Endothelial cell of umbilical vein (primary cell): ENCODE results near the gene TSEN54. TPM values are rescaled to one million over a fixed set of nuclear protein-coding genes. Genes with fewer than 3 reads are reported as not detected.
A peak's percentile ranks its signal among the peaks of the same experiment; 100 is the strongest.

Experiments
- BruUV-seq: library from RNA; stranded (reverse); fragments of 400-500 nt; replicated peaks from 2 replicates; lab custom pipeline; 2021; lab: Mats Ljungman, UMichigan
- CTCF ChIA-PET: fragments of 300-600, 350-600 bp; sonication (Branson Sonifier 250); formaldehyde crosslinking; loops from one replicate; lab custom pipeline; 2021; ENCODE audit warnings: antibody characterized with exemption, inconsistent platforms; lab: Charles Lee
- POLR2A ChIA-PET: fragments of 300-600, 350-600 bp; sonication (Branson Sonifier 250); formaldehyde crosslinking; loops from one replicate; lab custom pipeline; 2021; ENCODE audit warnings: antibody characterized with exemption, inconsistent platforms; lab: Charles Lee
- DNase-seq: peaks from one replicate; pipeline ENCODE4 v3.0.0-alpha.2; 2011; ENCODE audit warnings: low read depth, low spot score
- FAIRE-seq: peaks from 2 replicates; lab custom pipeline; 2011; peaks lifted over from hg19 to GRCh38; lab: Jason Lieb, UNC
- H2AFZ ChIP-seq: 2 replicates; pipeline ENCODE4 v1.6.0; 2012; ENCODE audit warnings: low read depth, low read length, control low read depth, inconsistent platforms
- H3K27ac ChIP-seq: 2 replicates; pipeline ENCODE4 v1.5.1; 2011; ENCODE audit warnings: low read depth, mild to moderate bottlenecking, control low read depth, low read length, moderate library complexity; ENCODE audit not compliant: insufficient read depth
- H3K27me3 ChIP-seq, 2 experiments: 2 replicates each; pipeline versions ENCODE4 v1.6.0 to v1.6.1; 2011; ENCODE audit warnings: low read length in 2 of 2, mixed read lengths in 1 of 2; ENCODE audit not compliant: control insufficient read depth in 2 of 2, insufficient read depth in 2 of 2
- H3K36me3 ChIP-seq, 2 experiments: 2 replicates in 1 of 2; 3 replicates in 1 of 2; pipeline ENCODE4 v1.5.1; 2011; ENCODE audit warnings: low read length in 2 of 2, mild to moderate bottlenecking in 1 of 2, moderate library complexity in 1 of 2; ENCODE audit not compliant: control insufficient read depth in 2 of 2, insufficient read depth in 2 of 2; ENCODE audit errors: extremely low read depth in 1 of 2
- H3K4me1 ChIP-seq: 3 replicates; pipeline ENCODE4 v1.5.1; 2011; ENCODE audit warnings: mild to moderate bottlenecking, low read length; ENCODE audit not compliant: control insufficient read depth, insufficient read depth; ENCODE audit errors: extremely low read depth
- H3K4me2 ChIP-seq: 2 replicates; pipeline ENCODE4 v1.6.1; 2011; ENCODE audit warnings: low read length, control low read depth, mixed read lengths; ENCODE audit not compliant: insufficient read depth
- H3K4me3 ChIP-seq, 3 experiments: fragments of 200-600 bp in 1 of 3; sonication (generic), shearing (Covaris generic) in 1 of 3; replicated peaks in 1 of 3; 2 replicates each; pipeline ENCODE4 v1.5.1; 2011 to 2016; ENCODE audit warnings: control low read depth in 3 of 3, low read length in 3 of 3, mild to moderate bottlenecking in 2 of 3, inconsistent platforms in 1 of 3, low read depth in 1 of 3, moderate library complexity in 1 of 3; ENCODE audit not compliant: insufficient read depth in 1 of 3
- H3K79me2 ChIP-seq: 2 replicates; pipeline ENCODE4 v1.6.0; 2012; ENCODE audit warnings: low read length, inconsistent platforms; ENCODE audit not compliant: control insufficient read depth, insufficient read depth
- H3K9ac ChIP-seq: replicated peaks from 2 replicates; pipeline ENCODE3; 2011; ENCODE audit warnings: low read length, control low read depth; ENCODE audit not compliant: insufficient read depth; ENCODE audit errors: extremely low read depth
- H3K9me1 ChIP-seq: replicated peaks from 3 replicates; pipeline ENCODE4 v1.6.0; 2011; ENCODE audit warnings: mild to moderate bottlenecking, low read length; ENCODE audit not compliant: control insufficient read depth, insufficient read depth; ENCODE audit errors: extremely low read depth
- H3K9me3 ChIP-seq: replicated peaks from 2 replicates; pipeline ENCODE4 v1.5.1; 2012; ENCODE audit warnings: low read length, inconsistent platforms; ENCODE audit not compliant: control insufficient read depth, insufficient read depth
- H4K20me1 ChIP-seq: replicated peaks from 2 replicates; pipeline ENCODE3; 2011; ENCODE audit warnings: mild to moderate bottlenecking, low read length; ENCODE audit not compliant: control insufficient read depth, insufficient read depth; ENCODE audit errors: extremely low read depth
- CTCF ChIP-seq, 2 donors: IDR thresholded peaks; 1 replicate in 1 of 2; 2 replicates in 1 of 2; pipeline ENCODE4 v1.5.1; 2011; ENCODE audit warnings: low read length in 2 of 2, mild to moderate bottlenecking in 2 of 2, moderate library complexity in 2 of 2, control low read depth in 1 of 2, inconsistent platforms in 1 of 2, low read depth in 1 of 2; ENCODE audit not compliant: insufficient read depth in 1 of 2; ENCODE audit errors: extremely low read depth in 1 of 2
- EZH2 ChIP-seq: IDR thresholded peaks from 2 replicates; pipeline ENCODE4 v1.6.1; 2012; ENCODE audit warnings: borderline replicate concordance, low read depth, mild to moderate bottlenecking, moderate library complexity, low read length, inconsistent platforms; ENCODE audit not compliant: severe bottlenecking
- FOS ChIP-seq: IDR thresholded peaks from 2 replicates; pipeline ENCODE4 v1.6.1; 2011; ENCODE audit warnings: mild to moderate bottlenecking, low read length, moderate library complexity, borderline replicate concordance; ENCODE audit not compliant: insufficient read depth
- GATA2 ChIP-seq: IDR thresholded peaks from 2 replicates; pipeline ENCODE4 v1.7.0; 2011; ENCODE audit warnings: low read depth, mild to moderate bottlenecking, moderate library complexity, mixed read lengths, low read length; ENCODE audit not compliant: insufficient read length, insufficient read depth
- JUN ChIP-seq: IDR thresholded peaks from 2 replicates; pipeline ENCODE4 v1.6.1; 2011; ENCODE audit warnings: borderline replicate concordance, low read depth; ENCODE audit not compliant: insufficient read length, insufficient read depth
- MYC ChIP-seq: IDR thresholded peaks from one replicate; pipeline ENCODE4 v1.6.1; 2011; ENCODE audit warnings: mild to moderate bottlenecking, low read depth, low read length
- POLR2A ChIP-seq: IDR thresholded peaks from 2 replicates; pipeline ENCODE4 v1.6.1; 2012; ENCODE audit warnings: low read depth, mild to moderate bottlenecking, control low read depth, low read length
- POLR2AphosphoS5 ChIP-seq: IDR thresholded peaks from 2 replicates; pipeline ENCODE4 v1.6.1; 2012; ENCODE audit warnings: low read depth, mild to moderate bottlenecking, control low read depth, low read length, moderate library complexity; ENCODE audit not compliant: insufficient read depth
- dilution Hi-C: fragments of 300-500 bp; cut with MboI; formaldehyde crosslinking; loops from one replicate; pipeline ENCODE4 v1.15.0; 2019; ENCODE audit warnings: low sequenced_read_pairs; ENCODE audit not compliant: extremely low pct_ligation_motif_present
- intact Hi-C: fragments of 100-400 bp; cut with micrococcal nuclease; formaldehyde crosslinking; loops from one replicate; pipeline ENCODE4 v1.10.0; 2022
- polyA plus RNA-seq, 4 experiments: library from polyadenylated mRNA; depleted of rRNA in 3 of 4; stranded (reverse) in 3 of 4; unstranded in 1 of 4; fragments of >200 nt; gene quantifications; 2 replicates each; pipeline versions ENCODE4 v1.2.1 to v1.2.3, GENCODE V29; 2011 to 2012; ENCODE audit warnings: missing spikeins in 1 of 4
- total RNA-seq: library from RNA; stranded (reverse); gene quantifications from 2 replicates; pipeline ENCODE4 v1.2.3, GENCODE V29; 2021
- TF ChIP-seq, protein P1 (sequence below): IDR thresholded peaks from 2 replicates; pipeline ENCODE4 v1.6.1; 2011; ENCODE audit not compliant: insufficient read depth, insufficient read length

Gene TSEN54
- total and polyA plus RNA-seq, 2 donors (not counting 3 experiments of a cell fraction or from before 2014, with no cell fraction given), result 22.3 to 26.3 TPM

GRCh38 chr17:75504347-75505151, 11.8 kb upstream of the TSEN54 start:
- H2AFZ ChIP-seq, result no peak overlapping the region
- intact Hi-C loops (no loop called here), dilution Hi-C loops (no loop called here)
- H3K9me1 ChIP-seq, result no peaks in the 10 kb centered on the region
- ChIA-PET POLR2A (no interaction called here), CTCF (interaction anchor here (1.5 kb wide), 1 partner anchor 12 kb away, joined by 7 read pairs; the partner anchor contains the start of gene TSEN54)
- no peaks in the 10 kb centered on the region for H3K27me3 ChIP-seq
- H3K79me2 ChIP-seq, result no peaks in the 10 kb centered on the region
- H3K27ac ChIP-seq, result no peak overlapping the region
- no TSS peak for BruUV-seq
- TF ChIP-seq CTCF (IDR thresholded peaks at IDR 0.05; ENCODE audit: extremely low read depth in 1 of 2, insufficient read depth in 1 of 2, low read depth in 1 of 2, low read length in 2 of 2) (peak; percentile 34 to 51), POLR2A (no peak)
- peaks cover 5% of the 10 kb centered on the region for H3K4me1 ChIP-seq
- no peak overlapping the region for H3K4me3 ChIP-seq
- H3K9ac ChIP-seq, result no peak overlapping the region
- no peak for DNase-seq
- no peak for FAIRE-seq
- peaks cover 0 to 33% of the 10 kb centered on the region in 2 experiments for H3K36me3 ChIP-seq
- no peak overlapping the region for H3K4me2 ChIP-seq
- H3K9me3 ChIP-seq, result no peaks in the 10 kb centered on the region
- no peaks in the 10 kb centered on the region for H4K20me1 ChIP-seq

- intact Hi-C loops, result no loop called here
These were observed 11.2 kb upstream of the TSEN54 start for GRCh38 chr17:75505152-75505409.

More at GRCh38 chr17:75505152-75505409, 11.2 kb upstream of the TSEN54 start:
- Histone ChIP-seq H3K4me1 (peaks cover 10% of the 10 kb centered on the region), H3K27ac (no peak overlapping the region), H2AFZ (no peak overlapping the region), H3K79me2 (no peaks in the 10 kb centered on the region), H3K4me3 (no peak overlapping the region), H4K20me1 (no peaks in the 10 kb centered on the region), H3K9me1 (no peaks in the 10 kb centered on the region), H3K27me3 (no peaks in the 10 kb centered on the region), H3K9ac (no peak overlapping the region), H3K4me2 (no peak overlapping the region), H3K36me3 (peaks cover 0 to 33% of the 10 kb centered on the region in 2 experiments), H3K9me3 (no peaks in the 10 kb centered on the region)
- FAIRE-seq (no peak), DNase-seq (no peak)
- TF ChIP-seq MYC (no peak), GATA2 (no peak), FOS (no peak), POLR2AphosphoS5 (no peak), CTCF (IDR thresholded peaks at IDR 0.05; ENCODE audit: extremely low read depth in 1 of 2, insufficient read depth in 1 of 2, low read depth in 1 of 2, low read length in 2 of 2) (no peak), EZH2 (no peak), JUN (no peak), POLR2A (no peak)
- TF ChIP-seq, protein P1, sequence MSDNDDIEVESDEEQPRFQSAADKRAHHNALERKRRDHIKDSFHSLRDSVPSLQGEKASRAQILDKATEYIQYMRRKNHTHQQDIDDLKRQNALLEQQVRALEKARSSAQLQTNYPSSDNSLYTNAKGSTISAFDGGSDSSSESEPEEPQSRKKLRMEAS, result no peak
- POLR2A ChIA-PET, result no interaction called here
- CTCF ChIA-PET, result interaction anchor here (1.5 kb wide), 1 partner anchor 11 kb away, joined by 7 read pairs; the partner anchor contains the start of gene TSEN54
- BruUV-seq, result no TSS peak
- dilution Hi-C loops, result no loop called here
